ENCODE data around the gene COX15. TPM values are rescaled to one million over a fixed set of nuclear protein-coding genes. Genes with fewer than 3 reads are reported as not detected.
"Not testable (repeated sequence)": the region's sequence is repeated elsewhere in the genome, so short reads cannot be mapped to it uniquely, and the experiment has no call there.

Gene COX15
- total RNA-seq, 1 donor from 2014 or later, result 39.6 TPM

DNA sequence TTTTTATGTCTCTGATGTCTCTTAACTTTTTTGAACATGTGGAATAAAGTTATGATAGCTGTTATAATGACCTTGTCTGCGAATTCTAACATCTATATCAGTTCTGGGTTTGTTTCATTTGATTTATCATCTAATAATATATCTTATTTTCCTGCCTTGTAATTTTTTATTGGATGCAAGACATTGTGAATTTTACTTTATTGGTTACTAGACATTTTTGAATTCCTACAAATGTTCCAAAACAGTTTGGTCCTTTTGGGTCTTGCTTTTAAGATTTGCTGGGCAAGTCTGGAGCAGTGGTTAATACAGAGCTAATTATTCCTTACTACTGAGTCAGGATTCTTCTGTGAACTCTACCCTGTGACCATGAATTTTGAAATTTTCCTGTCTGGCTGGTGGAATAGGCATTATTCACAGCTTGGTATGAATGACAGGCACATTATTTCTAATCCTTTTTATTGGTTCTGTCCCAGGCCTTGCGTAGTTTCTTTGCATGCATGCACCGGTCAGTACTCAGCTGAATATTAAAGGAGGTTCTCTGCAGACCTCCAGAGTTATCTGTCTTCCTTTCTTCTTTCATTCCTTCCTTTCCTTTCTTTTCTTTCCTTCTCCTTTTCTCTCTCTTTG, 9.1 kb upstream of the COX15 start:
- Histone ChIP-seq H3K27me3 (ENCODE audit: low read depth) (no peaks in the 10 kb centered on the region), H3K27ac (replicated peaks) (no peak overlapping the region), H3K36me3 (peaks cover 100% of the 10 kb centered on the region), H3K4me1 (peaks cover 25% of the 10 kb centered on the region), H3K4me3 (no peak overlapping the region), H3K9me3 (replicated peaks) (peaks cover 25% of the 10 kb centered on the region)
- intact Hi-C loops (cut with micrococcal nuclease), result no loop called here
- TF ChIP-seq, protein P1, sequence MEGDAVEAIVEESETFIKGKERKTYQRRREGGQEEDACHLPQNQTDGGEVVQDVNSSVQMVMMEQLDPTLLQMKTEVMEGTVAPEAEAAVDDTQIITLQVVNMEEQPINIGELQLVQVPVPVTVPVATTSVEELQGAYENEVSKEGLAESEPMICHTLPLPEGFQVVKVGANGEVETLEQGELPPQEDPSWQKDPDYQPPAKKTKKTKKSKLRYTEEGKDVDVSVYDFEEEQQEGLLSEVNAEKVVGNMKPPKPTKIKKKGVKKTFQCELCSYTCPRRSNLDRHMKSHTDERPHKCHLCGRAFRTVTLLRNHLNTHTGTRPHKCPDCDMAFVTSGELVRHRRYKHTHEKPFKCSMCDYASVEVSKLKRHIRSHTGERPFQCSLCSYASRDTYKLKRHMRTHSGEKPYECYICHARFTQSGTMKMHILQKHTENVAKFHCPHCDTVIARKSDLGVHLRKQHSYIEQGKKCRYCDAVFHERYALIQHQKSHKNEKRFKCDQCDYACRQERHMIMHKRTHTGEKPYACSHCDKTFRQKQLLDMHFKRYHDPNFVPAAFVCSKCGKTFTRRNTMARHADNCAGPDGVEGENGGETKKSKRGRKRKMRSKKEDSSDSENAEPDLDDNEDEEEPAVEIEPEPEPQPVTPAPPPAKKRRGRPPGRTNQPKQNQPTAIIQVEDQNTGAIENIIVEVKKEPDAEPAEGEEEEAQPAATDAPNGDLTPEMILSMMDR (IDR thresholded peaks at IDR 0.05; ENCODE audit: borderline replicate concordance), result no peak
- DNase-seq, result no peak

DNA sequence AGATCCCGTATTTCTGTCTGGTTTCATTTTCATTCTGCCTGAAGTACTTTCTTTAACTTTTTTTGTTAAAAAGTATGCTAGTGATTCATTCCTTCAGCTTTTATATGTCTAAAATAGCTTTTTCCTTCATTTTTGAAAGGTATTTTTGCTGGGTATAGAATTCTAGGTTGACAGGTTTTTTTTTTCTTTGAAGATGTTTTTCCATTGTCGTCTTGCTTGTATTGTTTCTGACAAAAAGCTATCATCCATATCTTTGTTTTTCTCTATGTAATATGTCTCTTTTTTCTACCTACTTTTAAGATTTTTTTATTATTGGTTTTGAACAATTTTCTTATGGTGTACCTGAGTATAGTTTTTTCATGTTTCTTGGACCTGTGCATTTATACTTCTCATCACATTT, 8.3 kb upstream of the COX15 start:
- DNase-seq, result no peak
- H3K9me3 ChIP-seq (replicated peaks), result peaks cover 25% of the 10 kb centered on the region
- H3K27me3 ChIP-seq (ENCODE audit: low read depth), result no peaks in the 10 kb centered on the region
- no peak overlapping the region for H3K27ac ChIP-seq (replicated peaks)
- no peak overlapping the region for H3K4me3 ChIP-seq
- TF ChIP-seq, protein P1 (IDR thresholded peaks at IDR 0.05; ENCODE audit: borderline replicate concordance), result no peak
- peaks cover 93% of the 10 kb centered on the region for H3K36me3 ChIP-seq
- intact Hi-C loops (cut with micrococcal nuclease), result no loop called here
- H3K4me1 ChIP-seq, result peaks cover 32% of the 10 kb centered on the region

DNA sequence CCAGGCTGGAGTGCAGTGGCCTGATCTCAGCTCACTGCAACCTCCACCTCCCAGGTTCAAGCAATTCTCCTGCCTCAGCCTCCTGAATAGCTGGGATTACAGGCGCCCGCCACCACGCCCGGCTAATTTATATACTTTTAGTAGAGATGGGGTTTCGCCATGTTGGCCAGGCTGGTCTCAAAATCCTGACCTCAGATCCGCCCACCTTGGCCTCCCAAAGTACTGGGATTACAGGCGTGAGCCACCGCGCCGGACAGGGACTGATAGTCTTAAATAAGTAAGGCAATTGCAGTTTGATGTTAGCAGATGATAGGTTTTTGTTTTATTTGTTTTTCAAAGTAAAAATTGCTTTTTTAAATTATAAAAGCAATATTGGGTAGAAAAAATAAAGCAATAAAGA, 2.2 kb upstream of the COX15 start:
- H3K9me3 ChIP-seq (replicated peaks); H3K27me3 ChIP-seq (ENCODE audit: low read depth); intact Hi-C loops (cut with micrococcal nuclease); H3K4me3 ChIP-seq; DNase-seq; H3K27ac ChIP-seq (replicated peaks): not testable (repeated sequence)
- Histone ChIP-seq H3K4me1 (peaks cover 52% of the 10 kb centered on the region), H3K36me3 (peaks cover 32% of the 10 kb centered on the region)

DNA sequence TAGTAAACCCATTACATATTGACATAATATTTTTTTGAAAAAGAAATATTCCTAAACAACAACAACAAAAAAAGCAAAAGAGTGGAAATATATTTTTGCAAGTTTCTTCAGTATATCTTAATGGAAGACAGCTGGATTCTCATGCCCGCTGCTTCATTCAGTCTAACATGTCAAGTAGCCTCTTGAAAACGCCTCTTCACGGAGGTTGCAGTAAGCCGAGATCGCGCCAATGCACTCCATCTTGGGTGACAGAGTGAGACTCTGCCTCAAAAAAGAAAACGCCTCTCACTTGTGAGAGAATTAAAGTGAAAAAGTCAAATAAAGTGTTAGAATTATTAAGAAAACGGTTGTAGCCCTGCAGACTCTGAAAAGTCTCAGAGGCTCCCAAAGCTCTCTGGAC, 1.4 kb upstream of the COX15 start:
- H3K27me3 ChIP-seq (ENCODE audit: low read depth), result no peaks in the 10 kb centered on the region
- no peak for DNase-seq
- H3K9me3 ChIP-seq (replicated peaks), result no peaks in the 10 kb centered on the region
- peaks cover 52% of the 10 kb centered on the region for H3K4me1 ChIP-seq
- H3K27ac ChIP-seq (replicated peaks), result no peak overlapping the region
- TF ChIP-seq, protein P1 (IDR thresholded peaks at IDR 0.05; ENCODE audit: borderline replicate concordance), result no peak
- peak overlapping the region; percentile 94 for H3K4me3 ChIP-seq
- intact Hi-C loops (cut with micrococcal nuclease), result no loop called here
- H3K36me3 ChIP-seq, result peaks cover 32% of the 10 kb centered on the region

DNA sequence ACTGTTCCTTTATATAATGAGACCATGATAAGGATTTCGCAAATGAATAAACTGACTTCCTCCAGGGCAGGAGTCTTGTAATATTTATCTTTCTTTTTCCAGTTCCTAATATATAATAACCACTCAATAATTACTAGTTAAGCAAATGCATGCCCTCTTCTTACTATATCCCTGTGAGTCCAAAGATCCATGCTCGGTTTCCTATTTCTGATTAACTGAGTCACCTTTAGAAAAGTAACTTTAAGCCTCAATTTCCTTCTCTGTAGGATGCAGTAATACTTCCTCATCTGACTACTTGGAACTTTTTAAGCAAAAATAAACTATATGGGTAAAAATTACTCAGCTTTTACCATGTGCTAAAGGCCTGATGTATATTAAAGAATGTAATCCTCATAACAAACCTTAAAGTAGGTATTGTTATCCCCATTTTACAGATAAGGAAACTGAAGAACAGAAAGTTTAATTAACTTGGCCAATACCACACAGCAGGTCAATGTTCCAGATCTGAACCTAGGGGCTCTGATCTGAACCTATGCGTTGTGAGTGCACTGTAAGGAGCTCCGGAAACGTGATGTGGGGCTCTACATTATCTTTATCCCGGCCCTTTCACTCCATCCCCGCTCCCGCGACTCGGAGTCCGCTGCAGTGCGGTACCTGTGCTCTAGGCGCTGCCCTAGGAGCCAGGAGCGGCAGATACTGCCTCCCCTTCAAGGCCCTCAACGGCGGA, 458 bp downstream of the COX15 start:
- intact Hi-C loops (cut with micrococcal nuclease), result no loop called here
- Histone ChIP-seq H3K27me3 (ENCODE audit: low read depth) (no peaks in the 10 kb centered on the region), H3K27ac (replicated peaks) (peak overlapping the region; percentile 97), H3K4me3 (peak overlapping the region; percentile 94), H3K36me3 (peaks cover 32% of the 10 kb centered on the region), H3K4me1 (peaks cover 52% of the 10 kb centered on the region), H3K9me3 (replicated peaks) (no peaks in the 10 kb centered on the region)
- TF ChIP-seq, protein P1 (IDR thresholded peaks at IDR 0.05; ENCODE audit: borderline replicate concordance), result no peak
- DNase-seq, result no peak

DNA sequence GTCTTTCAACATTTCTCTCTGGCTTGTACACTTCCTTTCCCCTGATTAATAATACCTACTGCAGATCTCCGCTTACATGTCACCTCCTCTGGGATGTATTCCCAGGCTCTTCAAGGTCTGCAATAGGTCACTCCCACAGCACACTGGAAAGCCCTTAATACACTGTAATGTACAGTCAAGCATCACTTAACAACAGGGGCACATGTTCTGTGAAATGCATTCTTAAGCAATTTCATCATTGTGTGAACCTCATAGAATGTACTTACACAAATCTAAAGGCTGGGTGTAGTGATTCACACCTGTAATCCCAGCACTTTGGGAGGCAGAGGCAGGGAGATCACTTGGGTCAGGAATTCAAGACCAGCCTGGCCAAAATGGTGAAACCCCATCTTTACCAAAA, 1.9 kb downstream of the COX15 start:
- H3K36me3 ChIP-seq, result peaks cover 42% of the 10 kb centered on the region
- no peak for DNase-seq
- H3K9me3 ChIP-seq (replicated peaks), result no peaks in the 10 kb centered on the region
- TF ChIP-seq, protein P1 (IDR thresholded peaks at IDR 0.05; ENCODE audit: borderline replicate concordance), result no peak
- H3K27ac ChIP-seq (replicated peaks), result no peak overlapping the region
- intact Hi-C loops (cut with micrococcal nuclease), result no loop called here
- H3K4me3 ChIP-seq, result no peak overlapping the region
- peaks cover 38% of the 10 kb centered on the region for H3K4me1 ChIP-seq
- no peaks in the 10 kb centered on the region for H3K27me3 ChIP-seq (ENCODE audit: low read depth)
